ENCODE measurements around the gene KRTAP22-2. TPM values are rescaled to one million over a fixed set of nuclear protein-coding genes. Genes with fewer than 3 reads are reported as not detected.

The KRTAP22-2 gene
- total RNA-seq: not detected
- not detected for polyA plus RNA-seq

GRCh38 chr21:30590297-30590696 lies at the start of gene KRTAP22-2:
Gene KRTAP22-2 (minus strand): TSS chr21:30590397.
- no peaks in the 10 kb centered on the region for H3K27me3 ChIP-seq (ENCODE audit: insufficient read depth, low read length, poor library complexity, severe bottlenecking)
- no peaks in the 10 kb centered on the region for H3K27me3 Mint-ChIP-seq
- H3K4me1 Mint-ChIP-seq: no peaks in the 10 kb centered on the region

GRCh38 chr21:30638686-30639085 lies 48.5 kb upstream of the KRTAP22-2 start:
- Histone ChIP-seq H3K9me3 (ENCODE audit: low read length) (no peaks in the 10 kb centered on the region), H3K4me3 (ENCODE audit: low read length) (no peak overlapping the region), H3K4me1 (ENCODE audit: insufficient read depth, low read length) (no peaks in the 10 kb centered on the region), H3K36me3 (ENCODE audit: insufficient read depth, low read length) (no peaks in the 10 kb centered on the region), H3K27ac (ENCODE audit: low read depth, low read length) (no peak overlapping the region), H3K27me3 (ENCODE audit: insufficient read depth, low read length, poor library complexity, severe bottlenecking) (no peaks in the 10 kb centered on the region)
- Mint-ChIP-seq H3K4me3 (no peak overlapping the region), H3K27ac (no peak overlapping the region), H3K27me3 (no peaks in the 10 kb centered on the region), H3K4me1 (no peaks in the 10 kb centered on the region), H3K9me3 (peaks cover 1 to 11% (median 3%) of the 10 kb centered on the region in 5 donors), H3K36me3 (no peaks in the 10 kb centered on the region)
- POLR2A ChIA-PET: no interaction called here
- no peak for DNase-seq
- CTCF ChIA-PET: no interaction called here

More at GRCh38 chr21:30590297-30590696, at the start of gene KRTAP22-2:
- no peaks in the 10 kb centered on the region for H3K9me3 ChIP-seq (ENCODE audit: low read length)
- no peak within 1 kb of the TSS for H3K4me3 ChIP-seq (ENCODE audit: low read length)
- ChIA-PET POLR2A (no interaction called here), CTCF (no interaction called here)
- no peaks in the 10 kb centered on the region for H3K4me1 ChIP-seq (ENCODE audit: insufficient read depth, low read length)
- no peak within 1 kb of the TSS for H3K27ac ChIP-seq (ENCODE audit: low read depth, low read length)
- no peak for DNase-seq
- Mint-ChIP-seq H3K27ac (no peak within 1 kb of the TSS), H3K9me3 (no peaks in the 10 kb centered on the region), H3K4me3 (no peak within 1 kb of the TSS), H3K36me3 (no peaks in the 10 kb centered on the region)
- H3K36me3 ChIP-seq (ENCODE audit: insufficient read depth, low read length): no peaks in the 10 kb centered on the region

GRCh38 chr21:30634906-30635305 lies 44.7 kb upstream of the KRTAP22-2 start, which contains the start of gene KRTAP20-2:
Gene KRTAP20-2 (plus strand): TSS chr21:30635206. CDS start chr21:30635264, 58 bp downstream.
- no peak for DNase-seq
- Histone ChIP-seq H3K4me3 (ENCODE audit: low read length) (no peak within 1 kb of the TSS), H3K27me3 (ENCODE audit: insufficient read depth, low read length, poor library complexity, severe bottlenecking) (no peaks in the 10 kb centered on the region), H3K27ac (ENCODE audit: low read depth, low read length) (no peak within 1 kb of the TSS), H3K4me1 (ENCODE audit: insufficient read depth, low read length) (no peaks in the 10 kb centered on the region), H3K36me3 (ENCODE audit: insufficient read depth, low read length) (no peaks in the 10 kb centered on the region), H3K9me3 (ENCODE audit: low read length) (no peaks in the 10 kb centered on the region)
- H3K27ac Mint-ChIP-seq: no peak within 1 kb of the TSS
- H3K27me3 Mint-ChIP-seq: no peaks in the 10 kb centered on the region
- POLR2A ChIA-PET: no interaction called here
- peaks cover 0 to 5% (median 2%) of the 10 kb centered on the region in 5 donors for H3K9me3 Mint-ChIP-seq
- H3K36me3 Mint-ChIP-seq: no peaks in the 10 kb centered on the region
- no peaks in the 10 kb centered on the region for H3K4me1 Mint-ChIP-seq
- CTCF ChIA-PET: no interaction called here
- no peak within 1 kb of the TSS for H3K4me3 Mint-ChIP-seq

GRCh38 chr21:30629200-30629599 lies 39.0 kb upstream of the KRTAP22-2 start:
- H3K36me3 ChIP-seq (ENCODE audit: insufficient read depth, low read length): no peaks in the 10 kb centered on the region
- Mint-ChIP-seq H3K27ac (no peak overlapping the region), H3K36me3 (no peaks in the 10 kb centered on the region), H3K4me1 (no peaks in the 10 kb centered on the region), H3K4me3 (no peak overlapping the region), H3K27me3 (no peaks in the 10 kb centered on the region), H3K9me3 (peaks cover 0 to 6% (median 0%) of the 10 kb centered on the region in 5 donors)
- no peak for DNase-seq
- H3K27ac ChIP-seq (ENCODE audit: low read depth, low read length): no peak overlapping the region
- no peaks in the 10 kb centered on the region for H3K9me3 ChIP-seq (ENCODE audit: low read length)
- no peak overlapping the region for H3K4me3 ChIP-seq (ENCODE audit: low read length)
- no peaks in the 10 kb centered on the region for H3K27me3 ChIP-seq (ENCODE audit: insufficient read depth, low read length, poor library complexity, severe bottlenecking)
- H3K4me1 ChIP-seq (ENCODE audit: insufficient read depth, low read length): no peaks in the 10 kb centered on the region
- CTCF ChIA-PET: no interaction called here
- POLR2A ChIA-PET: no interaction called here

GRCh38 chr21:30628109-30628508 lies 37.9 kb upstream of the KRTAP22-2 start:
- ChIA-PET POLR2A (no interaction called here), CTCF (no interaction called here)
- Mint-ChIP-seq H3K9me3 (peaks cover 0 to 8% (median 0%) of the 10 kb centered on the region in 5 donors), H3K27ac (no peak overlapping the region), H3K4me3 (no peak overlapping the region), H3K36me3 (no peaks in the 10 kb centered on the region), H3K27me3 (no peaks in the 10 kb centered on the region), H3K4me1 (no peaks in the 10 kb centered on the region)
- no peak for DNase-seq
- no peaks in the 10 kb centered on the region for H3K36me3 ChIP-seq (ENCODE audit: insufficient read depth, low read length)
- H3K27me3 ChIP-seq (ENCODE audit: insufficient read depth, low read length, poor library complexity, severe bottlenecking): no peaks in the 10 kb centered on the region
- no peaks in the 10 kb centered on the region for H3K4me1 ChIP-seq (ENCODE audit: insufficient read depth, low read length)
- no peaks in the 10 kb centered on the region for H3K9me3 ChIP-seq (ENCODE audit: low read length)
- no peak overlapping the region for H3K27ac ChIP-seq (ENCODE audit: low read depth, low read length)
- no peak overlapping the region for H3K4me3 ChIP-seq (ENCODE audit: low read length)

GRCh38 chr21:30625449-30626165 lies 35.4 kb upstream of the KRTAP22-2 start:
- Mint-ChIP-seq H3K4me1 (no peaks in the 10 kb centered on the region), H3K4me3 (no peak overlapping the region), H3K27me3 (no peaks in the 10 kb centered on the region), H3K36me3 (no peaks in the 10 kb centered on the region), H3K27ac (no peak overlapping the region), H3K9me3 (peaks cover 0 to 8% (median 0%) of the 10 kb centered on the region in 5 donors)
- Histone ChIP-seq H3K4me1 (ENCODE audit: insufficient read depth, low read length) (no peaks in the 10 kb centered on the region), H3K27ac (ENCODE audit: low read depth, low read length) (no peak overlapping the region), H3K9me3 (ENCODE audit: low read length) (no peaks in the 10 kb centered on the region), H3K36me3 (ENCODE audit: insufficient read depth, low read length) (no peaks in the 10 kb centered on the region), H3K27me3 (ENCODE audit: insufficient read depth, low read length, poor library complexity, severe bottlenecking) (no peaks in the 10 kb centered on the region), H3K4me3 (ENCODE audit: low read length) (no peak overlapping the region)
- DNase-seq: no peak
- ChIA-PET POLR2A (no interaction called here), CTCF (no interaction called here)

- POLR2A ChIA-PET: no interaction called here
- Histone ChIP-seq H3K4me3 (ENCODE audit: low read length) (no peak overlapping the region), H3K36me3 (ENCODE audit: insufficient read depth, low read length) (no peaks in the 10 kb centered on the region), H3K9me3 (ENCODE audit: low read length) (no peaks in the 10 kb centered on the region), H3K27me3 (ENCODE audit: insufficient read depth, low read length, poor library complexity, severe bottlenecking) (no peaks in the 10 kb centered on the region), H3K4me1 (ENCODE audit: insufficient read depth, low read length) (no peaks in the 10 kb centered on the region), H3K27ac (ENCODE audit: low read depth, low read length) (no peak overlapping the region)
- no peak for DNase-seq
- H3K4me3 Mint-ChIP-seq: no peak overlapping the region
- H3K27me3 Mint-ChIP-seq: no peaks in the 10 kb centered on the region
- H3K4me1 Mint-ChIP-seq: no peaks in the 10 kb centered on the region
- H3K27ac Mint-ChIP-seq: no peak overlapping the region
- H3K36me3 Mint-ChIP-seq: no peaks in the 10 kb centered on the region
- CTCF ChIA-PET: no interaction called here
- H3K9me3 Mint-ChIP-seq: peaks cover 0 to 8% (median 0%) of the 10 kb centered on the region in 5 donors
Measured at GRCh38 chr21:30623362-30623761, 33.2 kb upstream of the KRTAP22-2 start.

- Mint-ChIP-seq H3K27me3 (no peaks in the 10 kb centered on the region), H3K4me3 (no peak within 1 kb of the TSS), H3K27ac (no peak within 1 kb of the TSS), H3K9me3 (peaks cover 0 to 5% (median 0%) of the 10 kb centered on the region in 5 donors), H3K4me1 (no peaks in the 10 kb centered on the region), H3K36me3 (no peaks in the 10 kb centered on the region)
- no peak within 1 kb of the TSS for H3K4me3 ChIP-seq (ENCODE audit: low read length)
- H3K4me1 ChIP-seq (ENCODE audit: insufficient read depth, low read length): no peaks in the 10 kb centered on the region
- H3K27me3 ChIP-seq (ENCODE audit: insufficient read depth, low read length, poor library complexity, severe bottlenecking): no peaks in the 10 kb centered on the region
- no peaks in the 10 kb centered on the region for H3K36me3 ChIP-seq (ENCODE audit: insufficient read depth, low read length)
- no peaks in the 10 kb centered on the region for H3K9me3 ChIP-seq (ENCODE audit: low read length)
- CTCF ChIA-PET: no interaction called here
- DNase-seq: no peak
- H3K27ac ChIP-seq (ENCODE audit: low read depth, low read length): no peak within 1 kb of the TSS
- POLR2A ChIA-PET: no interaction called here
Measured at GRCh38 chr21:30620522-30620921, 30.3 kb upstream of the KRTAP22-2 start, which contains the start of gene KRTAP20-4. Gene KRTAP20-4 (plus strand): TSS chr21:30620627.

Data from CD8-positive, alpha-beta memory T cell (primary cell).